Epithelial cell of proximal tubule (primary cell): Measurements from ENCODE around the gene ARHGAP25. TPM values are rescaled to one million over a fixed set of nuclear protein-coding genes. Genes with fewer than 3 reads are reported as not detected.

Source experiments
- DNase-seq: peaks from one replicate; pipeline ENCODE4 v3.0.0-alpha.2; 2011; ENCODE audit warnings: low read depth
- H3K4me3 ChIP-seq: 2 replicates; pipeline ENCODE4 v1.5.1; 2011; ENCODE audit warnings: low read depth, mild to moderate bottlenecking, low read length
- total RNA-seq: library from RNA; depleted of rRNA; stranded (reverse); fragments of >200 nt; gene quantifications from 2 replicates; pipeline ENCODE4 v1.2.3, GENCODE V29; 2015
- TF ChIP-seq, protein P1 (sequence below): conservative IDR thresholded peaks from 2 replicates; pipeline ENCODE4 v1.5.1; 2012; ENCODE audit warnings: low read depth, mild to moderate bottlenecking, low read length

The ARHGAP25 gene
- total RNA-seq, 1 donor from 2014 or later, result not detected

DNA sequence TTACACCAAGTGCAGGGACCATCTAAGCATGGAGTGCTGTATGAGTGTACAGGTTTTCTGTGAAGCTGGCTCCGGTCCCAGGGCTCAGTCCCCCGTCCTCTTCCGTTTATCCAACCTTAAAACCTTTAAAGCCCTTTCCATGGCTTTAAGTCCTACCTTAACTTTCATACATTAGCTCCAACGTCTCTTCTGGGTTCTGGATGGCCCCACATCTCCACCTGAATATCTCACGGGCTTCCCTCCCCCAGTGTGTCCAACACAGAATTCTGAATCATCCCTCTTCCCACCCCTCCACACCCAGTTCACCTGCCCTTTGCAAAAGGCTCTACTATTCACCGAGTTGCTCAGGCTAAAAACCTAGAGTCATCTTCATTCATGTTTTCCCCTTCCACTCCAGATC lies 12.8 kb downstream of the ARHGAP25 start:
- no peak for DNase-seq
- TF ChIP-seq, protein P1, sequence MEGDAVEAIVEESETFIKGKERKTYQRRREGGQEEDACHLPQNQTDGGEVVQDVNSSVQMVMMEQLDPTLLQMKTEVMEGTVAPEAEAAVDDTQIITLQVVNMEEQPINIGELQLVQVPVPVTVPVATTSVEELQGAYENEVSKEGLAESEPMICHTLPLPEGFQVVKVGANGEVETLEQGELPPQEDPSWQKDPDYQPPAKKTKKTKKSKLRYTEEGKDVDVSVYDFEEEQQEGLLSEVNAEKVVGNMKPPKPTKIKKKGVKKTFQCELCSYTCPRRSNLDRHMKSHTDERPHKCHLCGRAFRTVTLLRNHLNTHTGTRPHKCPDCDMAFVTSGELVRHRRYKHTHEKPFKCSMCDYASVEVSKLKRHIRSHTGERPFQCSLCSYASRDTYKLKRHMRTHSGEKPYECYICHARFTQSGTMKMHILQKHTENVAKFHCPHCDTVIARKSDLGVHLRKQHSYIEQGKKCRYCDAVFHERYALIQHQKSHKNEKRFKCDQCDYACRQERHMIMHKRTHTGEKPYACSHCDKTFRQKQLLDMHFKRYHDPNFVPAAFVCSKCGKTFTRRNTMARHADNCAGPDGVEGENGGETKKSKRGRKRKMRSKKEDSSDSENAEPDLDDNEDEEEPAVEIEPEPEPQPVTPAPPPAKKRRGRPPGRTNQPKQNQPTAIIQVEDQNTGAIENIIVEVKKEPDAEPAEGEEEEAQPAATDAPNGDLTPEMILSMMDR, result no peak
- no peak overlapping the region for H3K4me3 ChIP-seq

DNA sequence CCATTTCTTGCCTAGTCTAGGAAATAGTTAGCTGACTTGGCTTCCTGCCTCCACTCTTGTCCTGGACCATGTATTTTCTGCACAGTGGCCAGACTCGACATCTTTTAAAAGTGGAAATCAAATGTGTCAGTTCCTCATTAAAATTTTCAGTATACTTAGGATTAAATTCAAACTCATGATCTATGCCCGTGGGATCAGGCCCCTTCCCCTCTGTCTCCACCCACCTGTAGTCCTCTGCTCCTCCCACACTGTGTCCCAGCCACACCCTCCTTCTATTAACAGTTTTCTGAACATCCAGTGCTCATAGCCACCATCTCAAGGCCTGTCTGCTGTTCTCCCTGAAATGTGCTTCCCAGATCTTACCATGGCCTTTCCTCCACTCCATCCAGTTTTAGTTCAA lies 13.3 kb downstream of the ARHGAP25 start:
- H3K4me3 ChIP-seq, result no peak overlapping the region
- DNase-seq, result no peak
- TF ChIP-seq, protein P1, result no peak

DNA sequence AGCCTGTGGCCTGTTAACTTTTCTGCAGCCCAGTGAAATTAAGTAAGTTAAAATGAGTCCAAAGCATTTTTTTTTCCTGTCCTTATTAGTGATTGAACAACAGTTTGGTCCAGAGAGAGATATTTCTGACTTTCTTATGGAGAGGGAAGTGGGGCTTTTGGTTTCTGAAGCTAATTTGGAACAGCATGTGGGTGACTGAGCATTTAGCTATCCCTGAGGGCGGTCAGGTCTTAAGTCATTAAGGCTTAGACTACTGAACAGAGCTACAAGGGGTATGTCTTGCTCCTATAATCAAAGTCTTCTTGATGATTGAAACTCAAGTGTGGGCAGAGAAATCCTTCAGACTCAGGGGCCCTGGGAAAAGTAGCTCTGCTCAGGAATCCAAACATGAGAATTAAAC lies 14.0 kb downstream of the ARHGAP25 start:
- no peak for DNase-seq
- TF ChIP-seq, protein P1, result no peak
- no peak overlapping the region for H3K4me3 ChIP-seq

DNA sequence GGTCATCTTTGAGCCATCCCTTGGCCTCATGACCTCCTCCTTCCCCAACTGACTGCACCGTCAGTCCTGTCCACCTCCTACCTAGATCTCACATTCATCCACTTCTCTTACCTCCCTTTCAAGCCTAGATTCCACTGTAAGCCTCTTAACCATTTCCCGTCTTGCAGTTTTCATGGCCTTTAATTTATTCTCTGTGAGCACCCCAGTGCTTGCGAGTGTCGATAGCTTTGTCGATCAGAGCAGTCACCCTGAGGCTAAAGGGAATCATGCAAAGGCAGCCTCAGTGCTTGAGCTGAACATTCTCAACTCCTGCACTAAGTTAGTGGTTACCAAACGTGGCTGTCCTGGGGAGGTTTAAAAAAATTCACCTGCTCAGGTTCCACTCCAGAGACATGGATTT lies 14.7 kb downstream of the ARHGAP25 start:
- no peak overlapping the region for H3K4me3 ChIP-seq
- TF ChIP-seq, protein P1, result no peak
- DNase-seq, result no peak

DNA sequence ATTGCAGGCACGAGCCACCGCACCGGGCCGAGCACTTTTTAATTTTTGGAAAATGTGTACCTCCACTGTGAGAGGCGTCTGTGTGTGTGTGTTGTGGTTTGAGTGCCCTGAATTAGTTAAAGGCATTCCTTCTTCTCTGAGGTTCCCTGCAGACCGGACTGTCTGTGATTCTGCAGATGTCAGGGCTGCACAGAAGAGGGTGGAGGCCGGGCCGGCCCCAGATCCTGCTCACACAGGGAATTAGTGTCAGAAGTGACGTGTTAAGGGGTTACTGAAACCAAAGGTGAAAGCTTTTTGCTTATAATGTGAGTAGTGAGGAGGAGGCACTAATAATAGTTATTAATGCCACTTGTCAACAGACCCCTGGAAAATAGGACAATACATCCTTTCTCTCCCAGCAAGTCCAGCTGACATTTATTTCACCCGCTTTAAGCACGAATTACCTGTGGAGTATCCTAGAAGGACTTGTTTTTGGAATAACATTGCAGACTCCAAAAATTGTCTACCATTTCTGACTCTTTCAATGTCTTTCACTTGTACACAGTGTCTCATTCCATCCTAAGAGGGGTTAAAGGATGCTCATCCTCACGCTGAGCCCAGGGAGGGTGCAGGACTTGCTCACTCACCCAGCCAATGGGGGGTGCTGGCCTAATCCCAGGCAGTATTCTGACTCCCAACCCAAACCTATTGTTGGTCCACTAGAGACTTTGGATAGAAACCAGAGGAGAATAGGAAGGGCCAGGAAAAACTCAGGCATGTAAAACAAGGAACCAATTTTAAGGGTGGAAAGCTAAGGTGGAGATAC lies 16.2 kb downstream of the ARHGAP25 start:
- TF ChIP-seq, protein P1, result no peak
- H3K4me3 ChIP-seq, result no peak overlapping the region
- DNase-seq, result no peak

DNA sequence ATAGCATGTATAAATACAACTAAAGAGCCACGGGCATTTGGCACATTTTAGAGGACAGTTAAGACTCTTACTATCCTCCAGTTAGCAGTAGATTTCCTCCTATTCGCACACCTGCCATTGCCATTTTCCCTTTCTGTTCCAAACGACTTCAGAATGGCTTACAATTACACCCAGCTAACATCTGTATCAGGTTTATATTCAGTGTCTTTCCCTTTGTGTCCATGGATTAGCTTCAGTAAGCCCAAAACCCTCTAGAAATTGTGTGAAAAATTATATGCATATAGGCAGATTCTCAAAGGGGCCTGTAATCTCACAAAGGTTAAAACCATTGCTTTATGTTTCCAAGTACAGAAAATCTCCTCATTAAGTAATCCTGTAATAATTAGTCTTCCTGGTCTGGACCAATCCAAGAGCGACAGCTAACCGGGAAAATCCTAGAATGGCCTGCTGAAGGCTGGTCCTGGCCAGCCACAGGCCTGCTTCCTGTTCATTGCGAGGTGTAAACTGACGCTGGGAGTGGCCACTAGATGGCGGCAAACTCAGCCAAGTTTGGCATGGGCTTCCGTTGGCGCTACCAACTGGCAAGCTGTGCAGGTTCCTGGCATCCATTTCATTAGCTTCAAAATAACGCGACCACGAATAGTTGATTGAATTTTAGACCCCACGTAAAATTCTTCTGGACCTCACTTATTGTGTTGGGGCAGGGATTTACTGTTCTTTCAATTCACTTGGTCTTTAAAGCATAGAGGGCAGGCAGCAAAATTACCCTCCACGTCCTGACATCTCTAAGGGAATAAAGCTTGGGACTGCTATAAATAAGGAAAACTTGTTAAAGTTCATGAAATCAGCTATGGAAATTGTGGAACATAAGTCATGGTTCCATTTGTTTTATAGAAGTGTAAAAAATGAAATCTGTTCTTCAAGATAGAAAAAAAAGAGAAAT lies 17.1 kb downstream of the ARHGAP25 start:
- peak; percentile 32 for DNase-seq
- H3K4me3 ChIP-seq, result no peak overlapping the region
- TF ChIP-seq, protein P1, result peak; percentile 91
